Immature natural killer cell (primary cell): Measurements from ENCODE around the gene NPEPL1. TPM values are rescaled to one million over a fixed set of nuclear protein-coding genes. Genes with fewer than 3 reads are reported as not detected.
A peak's percentile ranks its signal among the peaks of the same experiment; 100 is the strongest.

Experiments used
- DNase-seq, 3 donors: peaks; one replicate each; pipeline ENCODE4 v3.0.0; 2022; ENCODE audit warnings: mixed read lengths in 1 of 3
- H3K27ac Mint-ChIP-seq, 6 donors: one replicate each; pipeline ENCODE4 v1.8.0; 2020; ENCODE audit warnings: mixed read lengths in 6 of 6, mild to moderate bottlenecking in 5 of 6, inconsistent platforms in 4 of 6, moderate library complexity in 3 of 6
- H3K27me3 Mint-ChIP-seq, 3 donors: one replicate each; pipeline ENCODE4 v1.8.0; 2020 to 2021; ENCODE audit warnings: low read depth in 3 of 3, mild to moderate bottlenecking in 3 of 3, mixed read lengths in 3 of 3, moderate library complexity in 3 of 3, inconsistent platforms in 1 of 3
- H3K36me3 Mint-ChIP-seq, 3 donors: one replicate each; pipeline ENCODE4 v1.8.0; 2020; ENCODE audit warnings: mixed read lengths in 3 of 3, inconsistent platforms in 2 of 3, mild to moderate bottlenecking in 2 of 3
- H3K4me1 Mint-ChIP-seq, 2 donors: one replicate each; pipeline ENCODE4 v1.8.0; 2020; ENCODE audit warnings: inconsistent platforms in 2 of 2, mild to moderate bottlenecking in 2 of 2, mixed read lengths in 2 of 2, moderate library complexity in 1 of 2
- H3K4me3 Mint-ChIP-seq, 5 donors: one replicate each; pipeline ENCODE4 v1.8.0; 2020; ENCODE audit warnings: mild to moderate bottlenecking in 5 of 5, mixed read lengths in 5 of 5, inconsistent platforms in 3 of 5, moderate library complexity in 3 of 5
- H3K9me3 Mint-ChIP-seq, 6 donors: one replicate each; pipeline ENCODE4 v1.8.0; 2020; ENCODE audit warnings: mild to moderate bottlenecking in 6 of 6, mixed read lengths in 6 of 6, inconsistent platforms in 4 of 6, moderate library complexity in 3 of 6
- polyA plus RNA-seq, 3 donors: library from polyadenylated mRNA; unstranded; fragments of 300-500 nt; fragmentation: Illumina TruSeq; gene quantifications; one replicate each; pipeline ENCODE4 v1.2.3, GENCODE V29; 2021

Gene NPEPL1
- polyA plus RNA-seq, 3 donors from 2014 or later, result 10.1 to 20.1 (median 11.6) TPM

- DNase-seq, result no peak
- H3K4me1 Mint-ChIP-seq, result peaks cover 9 to 10% of the 10 kb centered on the region in 2 donors
- H3K4me3 Mint-ChIP-seq, result no peak overlapping the region
- H3K27me3 Mint-ChIP-seq, result no peaks in the 10 kb centered on the region
- H3K9me3 Mint-ChIP-seq, result no peaks in the 10 kb centered on the region
- no peak overlapping the region for H3K27ac Mint-ChIP-seq
- H3K36me3 Mint-ChIP-seq, result peaks cover 17 to 23% (median 20%) of the 10 kb centered on the region in 3 donors
Observed at GRCh38 chr20:58703765-58704371, 11.3 kb downstream of the NPEPL1 start.

- Mint-ChIP-seq H3K4me3 (no peak overlapping the region), H3K27ac (no peak overlapping the region), H3K9me3 (no peaks in the 10 kb centered on the region), H3K36me3 (peaks cover 15 to 28% (median 20%) of the 10 kb centered on the region in 3 donors), H3K4me1 (peaks cover 3 to 4% of the 10 kb centered on the region in 2 donors), H3K27me3 (no peaks in the 10 kb centered on the region)
- DNase-seq, result no peak
Observed at GRCh38 chr20:58705208-58705926, 12.8 kb downstream of the NPEPL1 start.

- peaks cover 0 to 4% (median 0%) of the 10 kb centered on the region in 3 donors for H3K27me3 Mint-ChIP-seq
- no peak overlapping the region for H3K4me3 Mint-ChIP-seq
- H3K36me3 Mint-ChIP-seq, result peaks cover 12 to 28% (median 20%) of the 10 kb centered on the region in 3 donors
- no peak for DNase-seq
- no peaks in the 10 kb centered on the region for H3K9me3 Mint-ChIP-seq
- peaks cover 0 to 1% of the 10 kb centered on the region in 2 donors for H3K4me1 Mint-ChIP-seq
- peak overlapping the region in 1 of 6 donors; percentile 11 for H3K27ac Mint-ChIP-seq
Observed at GRCh38 chr20:58706150-58706892, 13.7 kb downstream of the NPEPL1 start.

GRCh38 chr20:58706975-58707681 lies 14.5 kb downstream of the NPEPL1 start:
- DNase-seq, result no peak
- Mint-ChIP-seq H3K4me3 (no peak overlapping the region), H3K4me1 (peaks cover 0 to 1% of the 10 kb centered on the region in 2 donors), H3K27ac (no peak overlapping the region), H3K36me3 (peaks cover 12 to 28% (median 20%) of the 10 kb centered on the region in 3 donors), H3K9me3 (no peaks in the 10 kb centered on the region), H3K27me3 (peaks cover 0 to 4% (median 0%) of the 10 kb centered on the region in 3 donors)

GRCh38 chr20:58707770-58708169 lies 15.2 kb downstream of the NPEPL1 start:
- Mint-ChIP-seq H3K27me3 (peaks cover 0 to 4% (median 2%) of the 10 kb centered on the region in 3 donors), H3K4me1 (no peaks in the 10 kb centered on the region), H3K27ac (no peak overlapping the region), H3K36me3 (peaks cover 7 to 22% (median 15%) of the 10 kb centered on the region in 3 donors), H3K9me3 (no peaks in the 10 kb centered on the region), H3K4me3 (no peak overlapping the region)
- DNase-seq, result no peak

GRCh38 chr20:58708246-58708931 lies 15.8 kb downstream of the NPEPL1 start:
- Mint-ChIP-seq H3K27ac (no peak overlapping the region), H3K4me1 (no peaks in the 10 kb centered on the region), H3K4me3 (no peak overlapping the region), H3K27me3 (peaks cover 0 to 4% (median 2%) of the 10 kb centered on the region in 3 donors), H3K36me3 (peaks cover 2 to 17% (median 10%) of the 10 kb centered on the region in 3 donors), H3K9me3 (no peaks in the 10 kb centered on the region)
- DNase-seq, result no peak

GRCh38 chr20:58709013-58709702 lies 16.6 kb downstream of the NPEPL1 start:
- H3K4me3 Mint-ChIP-seq, result no peak overlapping the region
- H3K36me3 Mint-ChIP-seq, result peaks cover 0 to 17% (median 5%) of the 10 kb centered on the region in 3 donors
- H3K27me3 Mint-ChIP-seq, result peaks cover 0 to 4% (median 2%) of the 10 kb centered on the region in 3 donors
- H3K4me1 Mint-ChIP-seq, result no peaks in the 10 kb centered on the region
- H3K9me3 Mint-ChIP-seq, result no peaks in the 10 kb centered on the region
- DNase-seq, result no peak
- no peak overlapping the region for H3K27ac Mint-ChIP-seq

GRCh38 chr20:58709703-58710039 lies 17.1 kb downstream of the NPEPL1 start:
- Mint-ChIP-seq H3K4me3 (no peak overlapping the region), H3K9me3 (no peaks in the 10 kb centered on the region), H3K27ac (no peak overlapping the region), H3K27me3 (peaks cover 0 to 4% (median 2%) of the 10 kb centered on the region in 3 donors), H3K4me1 (no peaks in the 10 kb centered on the region), H3K36me3 (peaks cover 0 to 14% (median 2%) of the 10 kb centered on the region in 3 donors)
- DNase-seq, result no peak

GRCh38 chr20:58710481-58711265 lies 18.1 kb downstream of the NPEPL1 start:
- Mint-ChIP-seq H3K9me3 (no peaks in the 10 kb centered on the region), H3K36me3 (peaks cover 0 to 5% (median 0%) of the 10 kb centered on the region in 3 donors), H3K4me1 (no peaks in the 10 kb centered on the region), H3K4me3 (no peak overlapping the region), H3K27ac (no peak overlapping the region), H3K27me3 (peaks cover 0 to 4% (median 2%) of the 10 kb centered on the region in 3 donors)
- no peak for DNase-seq

- H3K27me3 Mint-ChIP-seq, result peaks cover 0 to 4% (median 2%) of the 10 kb centered on the region in 3 donors
- no peak overlapping the region for H3K4me3 Mint-ChIP-seq
- peaks cover 0 to 5% (median 0%) of the 10 kb centered on the region in 3 donors for H3K36me3 Mint-ChIP-seq
- no peaks in the 10 kb centered on the region for H3K9me3 Mint-ChIP-seq
- H3K27ac Mint-ChIP-seq, result no peak overlapping the region
- DNase-seq, result no peak
- no peaks in the 10 kb centered on the region for H3K4me1 Mint-ChIP-seq
Observed at GRCh38 chr20:58711266-58712051, 18.9 kb downstream of the NPEPL1 start.

GRCh38 chr20:58712151-58712791 lies 19.7 kb downstream of the NPEPL1 start:
- no peak for DNase-seq

More at GRCh38 chr20:58712151-58712791, 19.7 kb downstream of the NPEPL1 start:
- Mint-ChIP-seq H3K9me3 (no peaks in the 10 kb centered on the region), H3K4me1 (no peaks in the 10 kb centered on the region), H3K36me3 (peaks cover 0 to 5% (median 0%) of the 10 kb centered on the region in 3 donors), H3K27me3 (peaks cover 0 to 4% (median 2%) of the 10 kb centered on the region in 3 donors), H3K27ac (no peak overlapping the region), H3K4me3 (no peak overlapping the region)
